ENCODE data around the gene RFTN1.
A peak's percentile ranks its signal among the peaks of the same experiment; 100 is the strongest.
"Not testable (repeated sequence)": the region's sequence is repeated elsewhere in the genome, so short reads cannot be mapped to it uniquely, and the experiment has no call there.

Gene RFTN1

DNA sequence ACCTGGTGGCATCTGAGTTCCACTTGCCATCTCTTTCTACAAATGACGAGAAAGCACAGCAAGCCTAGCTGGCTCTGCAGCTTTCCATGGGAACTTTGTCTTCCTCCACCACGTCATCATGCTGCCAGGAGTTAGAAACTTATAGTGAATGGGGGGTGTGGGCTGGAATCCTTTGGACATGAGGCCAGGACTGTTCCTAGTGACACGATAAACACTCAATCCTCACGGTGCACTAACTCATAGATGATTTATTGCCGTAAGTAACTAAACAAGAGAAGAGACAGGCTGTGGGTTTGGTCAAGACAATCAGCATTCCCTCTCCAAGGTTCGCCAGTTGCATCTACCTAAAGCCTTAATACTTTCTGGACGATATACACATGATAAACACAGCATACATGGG, 197.9 kb downstream of the RFTN1 start:
- in situ Hi-C loops (cut with HindIII; ENCODE audit: low pct_unique_long_range_greater_than_20kb, low sequenced_read_pairs), result no loop called here
- DNase-seq (ENCODE audit: low read depth in 1 of 2, low spot score in 1 of 2), result no peak
- no peak for TF ChIP-seq JUND (IDR thresholded peaks at IDR 0.05; ENCODE audit: low read depth)

- no peak for TF ChIP-seq JUND (IDR thresholded peaks at IDR 0.05; ENCODE audit: low read depth)
- in situ Hi-C loops (cut with HindIII; ENCODE audit: low pct_unique_long_range_greater_than_20kb, low sequenced_read_pairs), result no loop called here
- DNase-seq (ENCODE audit: low read depth in 1 of 2, low spot score in 1 of 2), result no peak
These were observed 199.4 kb downstream of the RFTN1 start for GRCh38 chr3:16313886-16314645.

GRCh38 chr3:16311960-16312451, 201.5 kb downstream of the RFTN1 start:
- in situ Hi-C loops (cut with HindIII; ENCODE audit: low pct_unique_long_range_greater_than_20kb, low sequenced_read_pairs), result no loop called here

DNA sequence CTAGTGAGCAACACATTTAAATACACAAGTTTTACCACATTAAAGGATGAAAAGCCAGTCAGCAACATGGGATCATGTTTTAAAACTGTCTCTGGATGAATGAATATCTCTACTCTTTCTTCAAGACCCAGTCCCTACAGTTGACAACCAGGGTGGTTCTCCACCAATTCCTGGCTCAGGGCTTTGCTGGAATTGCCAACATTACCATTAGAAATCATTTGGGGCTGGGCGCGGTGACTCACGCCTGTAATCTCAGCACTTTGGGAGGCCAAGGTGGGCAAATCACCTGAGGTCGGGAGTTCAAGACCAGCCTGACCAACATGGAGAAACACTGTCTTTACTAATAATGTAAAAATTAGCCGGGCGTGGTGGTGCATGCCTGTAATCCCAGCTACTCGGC, 203.0 kb downstream of the RFTN1 start:
- in situ Hi-C loops (cut with HindIII; ENCODE audit: low pct_unique_long_range_greater_than_20kb, low sequenced_read_pairs); DNase-seq (ENCODE audit: low read depth in 1 of 2, low spot score in 1 of 2): not testable (repeated sequence)

More at GRCh38 chr3:16311960-16312451, 201.5 kb downstream of the RFTN1 start:
- peak in 1 of 2 experiments; percentile 4 for DNase-seq (ENCODE audit: low read depth in 1 of 2, low spot score in 1 of 2)
- no peak for TF ChIP-seq JUND (IDR thresholded peaks at IDR 0.05; ENCODE audit: low read depth)

DNA sequence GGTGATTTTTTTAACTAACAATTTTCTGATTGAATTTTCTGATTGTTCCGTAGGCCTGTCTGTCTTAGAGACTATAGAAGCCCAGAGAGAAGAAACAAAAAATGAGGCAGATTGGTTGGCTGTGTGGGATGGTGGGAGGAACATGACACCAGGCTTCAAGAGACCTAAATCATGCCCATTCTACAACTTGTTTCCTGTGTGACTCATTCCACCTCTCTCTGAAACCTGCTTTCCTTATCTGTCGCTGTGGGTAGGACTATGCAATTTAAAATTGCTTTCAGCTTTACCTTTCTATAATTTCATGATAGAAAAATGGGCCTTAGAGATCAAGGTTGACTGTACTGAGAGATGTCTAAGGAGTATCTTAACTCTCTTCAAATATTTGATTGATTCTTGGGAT, 203.9 kb downstream of the RFTN1 start:
- no peak for TF ChIP-seq JUND (IDR thresholded peaks at IDR 0.05; ENCODE audit: low read depth)
- DNase-seq (ENCODE audit: low read depth in 1 of 2, low spot score in 1 of 2), result no peak
- in situ Hi-C loops (cut with HindIII; ENCODE audit: low pct_unique_long_range_greater_than_20kb, low sequenced_read_pairs), result no loop called here

- no peak for DNase-seq (ENCODE audit: low read depth in 1 of 2, low spot score in 1 of 2)
- in situ Hi-C loops (cut with HindIII; ENCODE audit: low pct_unique_long_range_greater_than_20kb, low sequenced_read_pairs), result no loop called here
- TF ChIP-seq JUND (IDR thresholded peaks at IDR 0.05; ENCODE audit: low read depth), result no peak
These were observed 204.8 kb downstream of the RFTN1 start for GRCh38 chr3:16308727-16309126.

GRCh38 chr3:16307832-16308531, 205.5 kb downstream of the RFTN1 start:
- in situ Hi-C loops (cut with HindIII; ENCODE audit: low pct_unique_long_range_greater_than_20kb, low sequenced_read_pairs), result no loop called here
- DNase-seq (ENCODE audit: low read depth in 1 of 2, low spot score in 1 of 2), result no peak
- TF ChIP-seq JUND (IDR thresholded peaks at IDR 0.05; ENCODE audit: low read depth), result no peak

DNA sequence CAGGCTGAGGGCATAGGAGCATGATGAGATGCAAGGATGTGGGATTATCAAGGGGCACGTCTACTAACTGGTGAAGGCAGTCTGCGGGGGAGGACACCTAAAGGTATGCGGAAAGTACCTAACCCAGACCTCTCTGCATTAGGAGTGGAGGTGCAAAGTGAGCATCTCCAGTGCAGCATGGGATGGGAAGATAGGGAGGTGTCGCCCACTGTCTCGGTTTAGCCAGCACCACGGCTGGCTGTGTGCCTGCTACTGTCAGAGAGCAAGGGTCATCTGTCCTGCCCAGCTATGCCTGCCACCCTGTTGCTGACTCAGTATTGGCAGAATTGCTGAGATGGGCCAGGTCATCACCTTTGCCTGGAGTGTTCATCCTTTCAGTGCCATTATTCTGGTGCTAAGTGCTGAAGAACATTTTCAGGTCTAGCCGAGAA, 208.4 kb downstream of the RFTN1 start:
- TF ChIP-seq JUND (IDR thresholded peaks at IDR 0.05; ENCODE audit: low read depth), result no peak
- in situ Hi-C loops (cut with HindIII; ENCODE audit: low pct_unique_long_range_greater_than_20kb, low sequenced_read_pairs), result no loop called here

DNA sequence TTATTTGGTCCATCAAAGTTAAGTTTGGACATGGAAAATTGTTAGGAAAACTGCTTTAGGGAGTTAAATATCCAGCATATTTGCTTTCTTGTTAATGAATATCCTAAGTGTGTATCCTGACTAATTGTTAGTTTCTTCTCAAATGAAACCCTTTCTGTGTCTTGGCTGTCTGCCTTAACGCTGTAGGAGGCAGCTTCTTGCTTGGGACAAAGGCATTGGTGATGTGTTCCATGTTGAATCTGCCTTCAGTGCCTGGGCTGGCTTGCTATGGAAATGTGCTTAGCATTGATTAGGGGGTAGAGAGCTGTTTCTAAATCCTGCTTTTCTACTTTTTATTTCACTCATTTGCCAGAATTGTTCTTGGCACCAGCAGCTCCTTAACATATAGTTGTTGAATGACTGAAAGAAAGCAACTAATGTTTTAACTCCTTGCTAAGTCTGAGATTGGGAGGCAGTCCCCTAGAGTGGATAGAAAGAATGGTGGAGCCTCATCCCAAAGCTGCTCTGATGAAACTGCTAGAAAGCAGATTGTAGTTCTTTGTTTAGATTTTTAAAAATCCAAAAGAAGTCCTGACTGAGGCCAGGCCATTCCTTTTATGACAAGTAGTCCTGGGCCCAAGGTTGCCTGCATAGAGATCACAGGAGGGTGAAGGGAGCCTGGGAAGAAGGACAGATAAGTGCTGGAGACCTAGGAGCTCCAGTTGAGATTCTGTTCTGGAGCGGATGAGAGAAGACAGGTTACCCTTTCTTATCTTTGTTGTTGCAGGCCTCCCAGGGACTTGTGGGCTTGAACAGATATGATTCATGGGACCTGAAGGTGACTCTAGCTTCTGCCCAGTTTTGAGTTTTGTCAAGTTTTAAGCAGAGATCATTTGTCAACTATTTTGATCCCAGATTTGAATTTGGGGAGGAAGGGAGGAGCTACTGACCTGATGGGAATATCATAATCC, 209.2 kb downstream of the RFTN1 start:
- no peak for TF ChIP-seq JUND (IDR thresholded peaks at IDR 0.05; ENCODE audit: low read depth)
- DNase-seq (ENCODE audit: low read depth in 1 of 2, low spot score in 1 of 2), result no peak
- in situ Hi-C loops (cut with HindIII; ENCODE audit: low pct_unique_long_range_greater_than_20kb, low sequenced_read_pairs), result no loop called here

More for the DNA sequence above, 208.4 kb downstream of the RFTN1 start:
- DNase-seq (ENCODE audit: low read depth in 1 of 2, low spot score in 1 of 2), result no peak

- in situ Hi-C loops (cut with HindIII; ENCODE audit: low pct_unique_long_range_greater_than_20kb, low sequenced_read_pairs), result no loop called here
- TF ChIP-seq JUND (IDR thresholded peaks at IDR 0.05; ENCODE audit: low read depth), result no peak
- no peak for DNase-seq (ENCODE audit: low read depth in 1 of 2, low spot score in 1 of 2)
These were observed 210.4 kb downstream of the RFTN1 start for GRCh38 chr3:16303037-16303575.

DNA sequence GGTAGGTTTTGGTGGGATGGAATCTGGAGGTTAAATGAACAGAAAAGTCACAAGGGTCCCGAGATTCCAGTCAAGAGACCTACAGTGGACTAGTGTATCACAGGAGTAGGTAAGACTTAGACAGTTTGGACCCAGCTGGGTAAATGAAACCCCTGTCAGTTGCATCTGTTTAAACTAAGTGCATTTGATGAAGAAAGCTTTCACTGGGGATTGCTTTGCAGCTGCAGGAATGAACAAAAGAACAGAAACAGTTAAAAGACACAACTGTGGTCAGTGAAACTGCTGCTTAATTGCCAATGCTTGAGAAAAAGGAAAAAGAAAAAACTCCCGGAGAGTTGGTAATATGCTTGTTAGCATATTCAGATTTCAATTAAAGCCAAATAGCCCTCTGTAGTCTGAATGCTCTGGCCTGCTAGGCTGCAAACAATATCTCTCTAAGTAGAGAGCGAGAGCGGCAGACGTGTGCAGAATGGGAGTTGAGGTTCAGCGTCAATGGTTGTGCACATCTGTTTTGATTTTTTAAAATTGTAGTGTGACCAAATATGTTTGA, 211.3 kb downstream of the RFTN1 start:
- TF ChIP-seq JUND (IDR thresholded peaks at IDR 0.05; ENCODE audit: low read depth), result no peak
- in situ Hi-C loops (cut with HindIII; ENCODE audit: low pct_unique_long_range_greater_than_20kb, low sequenced_read_pairs), result no loop called here
- DNase-seq (ENCODE audit: low read depth in 1 of 2, low spot score in 1 of 2), result no peak

DNA sequence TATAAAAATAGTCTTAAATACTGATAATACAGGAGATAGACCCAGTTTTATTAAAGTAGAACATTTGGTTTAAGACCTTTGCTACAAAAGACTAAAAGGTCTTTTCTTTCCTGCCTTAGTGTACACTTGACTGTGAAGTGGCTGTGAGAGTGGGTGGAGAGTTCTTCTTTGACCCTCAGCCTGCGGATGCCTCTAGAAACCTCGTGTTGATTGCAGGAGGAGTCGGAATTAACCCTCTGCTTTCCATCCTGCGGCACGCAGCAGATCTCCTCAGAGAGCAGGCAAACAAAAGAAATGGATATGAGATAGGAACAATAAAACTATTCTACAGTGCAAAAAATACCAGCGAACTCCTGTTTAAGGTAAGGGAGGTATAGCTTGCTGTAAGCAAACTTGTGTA, 212.0 kb downstream of the RFTN1 start:
- in situ Hi-C loops (cut with HindIII; ENCODE audit: low pct_unique_long_range_greater_than_20kb, low sequenced_read_pairs), result no loop called here
- no peak for TF ChIP-seq JUND (IDR thresholded peaks at IDR 0.05; ENCODE audit: low read depth)
- DNase-seq (ENCODE audit: low read depth in 1 of 2, low spot score in 1 of 2), result no peak

Data from T47D (cell line).